PC-9 (cell line): Measurements from ENCODE around the gene ATP11A. TPM values are rescaled to one million over a fixed set of nuclear protein-coding genes. Genes with fewer than 3 reads are reported as not detected.
"Not testable (repeated sequence)": the region's sequence is repeated elsewhere in the genome, so short reads cannot be mapped to it uniquely, and the experiment has no call there.

Experiments used
- BruUV-seq: library from RNA; stranded (reverse); fragments of 400-500 nt; replicated peaks from 2 replicates; lab custom pipeline; 2021; lab: Mats Ljungman, UMichigan
- CTCF ChIA-PET: fragments of 300-600 bp; sonication (Branson Sonifier 250); formaldehyde crosslinking; loops from one replicate; lab custom pipeline; 2022; ENCODE audit warnings: antibody characterized with exemption; lab: Charles Lee
- POLR2A ChIA-PET: fragments of 300-600 bp; sonication (Branson Sonifier 250); formaldehyde crosslinking; loops from one replicate; lab custom pipeline; 2022; ENCODE audit warnings: antibody characterized with exemption; ENCODE audit not compliant: unreplicated experiment; lab: Charles Lee
- DNase-seq, 2 experiments: peaks; one replicate each; pipeline versions ENCODE4 v3.0.0 to v3.0.0-alpha.2; 2015 to 2022; ENCODE audit warnings: mixed read lengths in 1 of 2
- H2AFZ ChIP-seq: fragments of 200-600 bp; sonication (generic); 2 replicates; pipeline ENCODE4 v1.8.1; 2017; ENCODE audit warnings: antibody characterized with exemption
- H3F3A ChIP-seq: fragments of 200-600 bp; sonication (generic); 2 replicates; pipeline ENCODE4 v1.8.1; 2017; ENCODE audit warnings: antibody characterized with exemption, mild to moderate bottlenecking, low read depth; ENCODE audit not compliant: insufficient read depth
- H3K27ac ChIP-seq: fragments of 200-600 bp; sonication (generic); 2 replicates; pipeline ENCODE4 v1.6.1; 2016; ENCODE audit warnings: mixed run types
- H3K27me3 ChIP-seq: fragments of 200-600 bp; sonication (generic); 2 replicates; pipeline ENCODE4 v1.6.1; 2016; ENCODE audit warnings: low read depth, mixed run types; ENCODE audit not compliant: insufficient read depth
- H3K36me3 ChIP-seq: fragments of 200-600 bp; sonication (generic); 2 replicates; pipeline ENCODE4 v1.6.1; 2016; ENCODE audit warnings: low read depth, mixed run types
- H3K4me1 ChIP-seq: fragments of 200-600 bp; sonication (generic); replicated peaks from 2 replicates; pipeline ENCODE4 v1.6.1; 2016; ENCODE audit warnings: mixed run types; ENCODE audit not compliant: insufficient read depth
- H3K4me2 ChIP-seq: fragments of 200-600 bp; sonication (generic); 2 replicates; pipeline ENCODE4 v1.6.1; 2017; ENCODE audit warnings: mixed run types
- H3K4me3 ChIP-seq: fragments of 200-600 bp; sonication (generic); 2 replicates; pipeline ENCODE4 v1.6.1; 2016; ENCODE audit warnings: mixed run types
- H3K79me2 ChIP-seq: fragments of 200-600 bp; sonication (generic); 2 replicates; pipeline ENCODE4 v1.6.1; 2017; ENCODE audit warnings: low read depth, mixed run types
- H3K9me2 ChIP-seq: fragments of 200-600 bp; sonication (generic); 2 replicates; pipeline ENCODE4 v1.8.1; 2017; ENCODE audit warnings: mild to moderate bottlenecking; ENCODE audit not compliant: insufficient read depth
- H3K9me3 ChIP-seq: fragments of 200-600 bp; sonication (generic); 2 replicates; pipeline ENCODE4 v1.8.1; 2016; ENCODE audit warnings: low read depth; ENCODE audit not compliant: insufficient read depth
- H4K20me1 ChIP-seq: fragments of 200-600 bp; sonication (generic); 2 replicates; pipeline ENCODE4 v1.8.1; 2017; ENCODE audit not compliant: insufficient read depth
- CTCF ChIP-seq: fragments of 200-600 bp; sonication (generic); conservative IDR thresholded peaks from 2 replicates; pipeline ENCODE4 v1.6.1; 2017; ENCODE audit warnings: mixed run types, antibody characterized with exemption, mild to moderate bottlenecking, moderate library complexity
- EZH2 ChIP-seq: fragments of 200-600 bp; sonication (generic); IDR thresholded peaks from 2 replicates; pipeline ENCODE4 v1.8.0; 2017; ENCODE audit warnings: antibody characterized with exemption, low read depth
- intact Hi-C: fragments of 100-400 bp; cut with micrococcal nuclease; formaldehyde crosslinking; loops from one replicate; pipeline ENCODE4 v1.10.0; 2022; ENCODE audit not compliant: unreplicated experiment
- total RNA-seq: library from RNA; stranded (reverse); gene quantifications from 2 replicates; pipeline ENCODE4 v1.2.3, GENCODE V29; 2021

Gene ATP11A
- total RNA-seq, 1 experiment from 2014 or later: 92.2 TPM

GRCh38 chr13:112672651-112673284 is 17.1 kb upstream of the ATP11A start:
- Histone ChIP-seq H3K36me3 (no peaks in the 10 kb centered on the region), H2AFZ (no peak overlapping the region), H3K4me1 (no peaks in the 10 kb centered on the region), H4K20me1 (no peaks in the 10 kb centered on the region), H3K9me2 (no peaks in the 10 kb centered on the region), H3K27ac (no peak overlapping the region), H3K4me3 (no peak overlapping the region), H3K27me3 (peaks cover 11% of the 10 kb centered on the region; the same call in 1 of the 2 replicates), H3K79me2 (no peaks in the 10 kb centered on the region), H3K4me2 (no peak overlapping the region), H3K9me3 (no peaks in the 10 kb centered on the region), H3F3A (no peaks in the 10 kb centered on the region)
- ChIA-PET CTCF (no interaction called here), POLR2A (no interaction called here)
- intact Hi-C loops: no loop called here
- TF ChIP-seq CTCF: no peak
- TF ChIP-seq EZH2: no peak
- BruUV-seq: no TSS peak
- DNase-seq: no peak

- BruUV-seq: no TSS peak
- no peak overlapping the region for H2AFZ ChIP-seq
- no peak overlapping the region for H3K4me3 ChIP-seq
- no peak for TF ChIP-seq CTCF
- TF ChIP-seq EZH2: no peak
- H3K27me3 ChIP-seq: peaks cover 11% of the 10 kb centered on the region; the same call in 1 of the 2 replicates
- no peaks in the 10 kb centered on the region for H4K20me1 ChIP-seq
- intact Hi-C loops: no loop called here
- no peaks in the 10 kb centered on the region for H3K79me2 ChIP-seq
- CTCF ChIA-PET: no interaction called here
- no peaks in the 10 kb centered on the region for H3K9me2 ChIP-seq
- H3K27ac ChIP-seq: no peak overlapping the region
- H3K4me1 ChIP-seq: no peaks in the 10 kb centered on the region
- H3K9me3 ChIP-seq: no peaks in the 10 kb centered on the region
- H3K36me3 ChIP-seq: no peaks in the 10 kb centered on the region
- no peak for DNase-seq
- no peak overlapping the region for H3K4me2 ChIP-seq
- H3F3A ChIP-seq: no peaks in the 10 kb centered on the region
- POLR2A ChIA-PET: no interaction called here
Measured at GRCh38 chr13:112674412-112675365, 15.1 kb upstream of the ATP11A start.

- intact Hi-C loops: no loop called here
- H3K9me2 ChIP-seq: no peaks in the 10 kb centered on the region
- no peaks in the 10 kb centered on the region for H3K79me2 ChIP-seq
- no peaks in the 10 kb centered on the region for H3F3A ChIP-seq
- no peak overlapping the region for H3K4me3 ChIP-seq
- H4K20me1 ChIP-seq: no peaks in the 10 kb centered on the region
- no peak for TF ChIP-seq CTCF
- no peak overlapping the region for H2AFZ ChIP-seq
- no peak overlapping the region for H3K27ac ChIP-seq
- BruUV-seq: no TSS peak
- no peaks in the 10 kb centered on the region for H3K4me1 ChIP-seq
- DNase-seq: no peak
- CTCF ChIA-PET: no interaction called here
- H3K36me3 ChIP-seq: no peaks in the 10 kb centered on the region
- no peak overlapping the region for H3K4me2 ChIP-seq
- H3K9me3 ChIP-seq: no peaks in the 10 kb centered on the region
- peaks cover 11% of the 10 kb centered on the region; the same call in 1 of the 2 replicates for H3K27me3 ChIP-seq
- POLR2A ChIA-PET: no interaction called here
Measured at GRCh38 chr13:112675366-112675756, 14.5 kb upstream of the ATP11A start.

- intact Hi-C loops, H3K27ac ChIP-seq, BruUV-seq, H3K4me2 ChIP-seq, H3K9me3 ChIP-seq, H3K27me3 ChIP-seq, H3K79me2 ChIP-seq, CTCF ChIA-PET, DNase-seq, H4K20me1 ChIP-seq, H2AFZ ChIP-seq, H3K4me3 ChIP-seq, POLR2A ChIA-PET, H3K4me1 ChIP-seq, H3F3A ChIP-seq, H3K36me3 ChIP-seq, H3K9me2 ChIP-seq: not testable (repeated sequence)
Measured at GRCh38 chr13:112677421-112677962, 12.3 kb upstream of the ATP11A start.
